HG02885 (cell line): ENCODE measurements around the gene SFTPA2.
"Not testable (repeated sequence)": the region's sequence is repeated elsewhere in the genome, so short reads cannot be mapped to it uniquely, and the experiment has no call there.

Experiments used
- ATAC-seq: cut with Tn5 transposase; IDR thresholded peaks from one replicate; pipeline ENCODE4 v1.9.1; 2021; ENCODE audit warnings: mild to moderate bottlenecking; ENCODE audit not compliant: unreplicated experiment, poor library complexity

The SFTPA2 gene

DNA sequence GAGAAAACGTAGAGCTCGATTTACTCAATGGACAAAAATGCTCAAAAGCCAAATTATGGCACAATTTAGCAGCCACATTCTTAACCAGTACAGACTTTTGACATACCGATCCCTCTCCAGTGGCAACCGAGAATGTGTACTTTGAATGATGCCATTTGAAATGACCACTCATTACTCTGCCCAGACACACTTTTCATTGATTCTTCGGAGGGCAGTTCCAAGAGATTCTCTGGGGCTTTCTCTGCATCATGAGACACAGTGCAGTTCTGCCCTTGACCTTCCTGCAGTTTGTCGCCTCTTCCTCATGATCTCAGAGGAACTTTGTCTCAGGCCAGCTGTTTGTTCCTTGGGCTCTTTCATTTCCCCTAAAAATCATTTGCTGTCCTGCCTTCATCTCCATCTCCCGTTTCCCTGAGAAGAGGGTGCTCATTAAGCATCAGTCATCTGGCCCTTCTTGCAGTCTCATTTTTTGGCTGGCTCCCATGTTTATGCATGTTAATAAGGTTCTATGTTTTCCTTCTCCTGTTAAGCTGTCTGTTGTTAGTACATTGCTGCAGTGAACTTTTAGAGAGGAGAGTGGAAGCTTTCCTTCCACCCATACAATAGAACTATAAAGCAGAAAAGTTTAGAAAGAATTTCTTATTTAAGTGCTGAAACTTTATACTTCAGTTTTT, 43.5 kb downstream of the SFTPA2 start:
- not testable (repeated sequence) for ATAC-seq

DNA sequence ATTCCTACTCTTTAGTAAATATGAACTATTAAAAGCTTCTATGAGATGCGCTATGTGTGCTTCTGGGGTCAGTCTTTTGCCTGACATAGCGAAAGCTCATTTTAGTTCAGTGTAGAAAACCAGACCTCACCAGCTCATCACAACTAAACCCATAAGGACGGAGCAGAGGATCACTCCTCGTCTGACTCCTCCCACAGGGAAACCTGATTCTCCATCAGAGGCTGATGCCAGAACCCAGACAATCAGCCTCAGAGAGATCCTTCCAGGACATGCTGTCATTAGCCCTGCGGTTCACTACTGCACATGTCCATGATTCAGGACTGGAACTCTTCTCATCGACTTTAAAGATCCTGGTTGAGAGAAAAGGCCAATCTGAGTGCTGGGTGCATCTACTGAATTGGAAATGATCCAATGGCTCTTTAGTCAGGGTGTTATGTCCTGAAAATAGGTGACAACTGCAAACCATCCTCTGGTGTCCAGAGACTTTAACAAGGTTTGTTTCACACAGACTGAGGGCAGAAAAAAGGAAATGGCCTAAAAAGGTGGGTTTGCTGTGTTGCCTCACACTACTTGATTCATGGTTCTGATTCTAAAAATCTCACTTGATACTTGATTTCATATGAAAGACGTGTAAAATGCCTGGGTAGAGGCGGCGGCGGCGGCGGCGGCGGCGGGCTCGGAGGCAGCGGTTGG, 48.2 kb downstream of the SFTPA2 start, which contains the start of gene EIF5AL1:
TSS of gene EIF5AL1 (plus strand) at position 643 of the 693 bp plus-strand sequence. CDS start 117 bp downstream, outside the sequence.
- ATAC-seq, result not testable (repeated sequence)

DNA sequence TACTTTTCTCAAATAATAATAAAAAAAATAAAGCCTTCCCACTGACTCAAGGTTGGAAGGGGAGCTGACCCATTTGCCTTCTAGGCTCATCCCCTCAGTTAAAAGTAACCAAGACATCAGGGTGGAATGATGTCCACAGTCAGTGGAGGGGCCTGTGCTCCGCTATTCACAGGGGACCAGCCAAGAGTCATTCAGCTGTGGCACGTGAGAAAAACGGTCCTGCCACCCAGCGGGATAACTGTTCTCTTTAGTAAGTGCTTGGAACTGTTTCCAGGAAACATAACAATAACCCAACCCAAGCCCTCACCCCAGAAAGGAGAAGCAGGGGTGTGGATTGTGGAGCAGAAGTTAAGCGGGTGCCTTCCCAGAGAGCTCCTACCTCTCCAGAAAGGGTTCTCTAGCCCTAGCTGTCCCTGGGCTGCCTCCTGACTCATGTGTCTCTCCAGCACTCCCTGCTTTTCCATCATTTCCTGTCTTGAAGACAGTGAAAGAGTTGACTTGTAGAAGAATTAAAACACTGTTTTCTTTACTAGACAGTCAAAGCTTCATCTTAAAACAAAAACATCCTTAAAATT, 50.2 kb downstream of the SFTPA2 start:
- not testable (repeated sequence) for ATAC-seq

DNA sequence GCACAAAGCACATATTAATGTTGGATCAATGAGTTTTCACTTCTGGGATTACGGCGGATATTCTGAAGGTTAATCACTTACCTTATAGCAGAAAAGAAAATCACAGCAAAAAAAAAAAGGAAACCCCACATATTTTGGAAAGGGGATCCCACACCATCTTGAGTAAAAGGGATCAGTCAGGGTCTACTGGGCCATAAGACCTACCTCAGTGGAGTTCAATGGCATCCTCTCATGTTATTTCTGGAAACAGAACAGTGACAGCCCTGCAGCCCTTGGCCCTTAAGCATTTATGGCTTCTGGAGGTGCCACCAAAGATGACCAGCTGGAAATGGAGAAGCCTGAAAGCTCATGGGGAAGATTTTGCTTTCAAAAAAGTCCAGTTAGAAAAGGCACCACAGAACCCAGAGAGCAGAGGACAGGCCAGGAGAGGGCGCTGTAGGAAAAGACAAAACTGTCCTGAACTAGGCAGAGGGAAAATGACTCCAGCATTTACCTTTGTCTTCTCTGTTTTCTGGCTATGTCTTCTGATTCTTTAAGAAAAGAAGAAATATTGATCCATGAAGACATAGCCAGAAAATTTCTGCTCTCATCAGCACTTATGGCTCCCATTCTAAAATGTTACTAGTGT, 50.8 kb downstream of the SFTPA2 start:
- ATAC-seq, result peak; percentile 73

DNA sequence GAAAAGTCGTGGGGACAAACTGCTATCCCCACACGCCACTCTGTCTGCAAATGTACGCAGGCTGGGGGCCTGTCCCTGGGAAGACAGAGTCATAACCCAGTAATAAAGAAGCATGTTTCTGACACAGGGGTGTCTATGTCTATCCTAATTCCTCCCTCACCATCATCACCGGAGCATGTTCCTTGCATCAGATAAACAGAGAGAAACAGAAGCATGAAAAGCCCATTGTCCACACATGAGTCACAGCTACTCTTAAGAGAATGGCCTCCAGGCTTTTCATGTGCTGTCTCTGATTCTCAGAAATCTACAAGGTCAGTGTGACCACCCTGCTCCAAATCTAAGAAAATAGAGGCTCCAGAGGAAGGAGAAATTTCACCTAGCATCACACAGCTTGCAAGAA, 52.0 kb downstream of the SFTPA2 start:
- not testable (repeated sequence) for ATAC-seq

DNA sequence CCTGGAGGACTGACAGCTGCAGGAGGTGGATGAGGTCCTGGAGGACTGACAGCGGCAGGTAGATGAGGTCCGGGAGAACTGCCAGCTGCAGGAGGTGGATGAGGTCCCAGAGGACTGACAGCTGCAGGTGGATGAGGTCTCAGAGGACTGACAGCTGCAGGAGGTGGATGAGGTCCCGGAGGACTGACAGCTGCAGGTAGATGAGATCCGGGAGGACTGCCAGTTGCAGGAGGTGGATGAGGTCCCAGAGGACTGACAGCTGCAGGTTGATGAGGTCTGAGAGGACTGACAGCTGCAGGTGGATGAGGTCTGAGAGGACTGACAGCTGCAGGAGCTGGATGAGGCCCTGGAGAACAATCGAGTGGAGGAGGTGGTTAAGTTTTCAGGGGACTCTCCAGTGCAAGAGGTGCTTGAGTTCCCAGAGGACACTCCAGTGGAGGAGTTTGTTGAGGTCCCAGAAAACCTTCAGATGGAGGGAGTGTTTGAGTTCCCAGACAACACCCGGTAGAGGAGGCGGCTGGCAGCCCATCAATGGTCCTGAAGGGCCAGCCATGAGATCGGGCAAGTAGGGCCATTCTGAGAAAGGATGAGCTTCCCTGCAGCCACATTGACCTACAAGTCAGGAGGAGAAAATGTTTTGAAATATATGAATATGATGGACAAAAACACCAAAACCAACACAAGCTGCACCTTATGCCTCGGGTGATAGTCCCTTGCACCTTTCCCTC, 52.6 kb downstream of the SFTPA2 start:
- ATAC-seq, result no peak
